Measurements from ENCODE around the gene APOL5.
"Not testable (repeated sequence)": the region's sequence is repeated elsewhere in the genome, so short reads cannot be mapped to it uniquely, and the experiment has no call there.

Gene APOL5

GRCh38 chr22:35695202-35695601 is 22.5 kb upstream of the APOL5 start:
- DNase-seq (ENCODE audit: low spot score): no peak
- TF ChIP-seq CTCF (IDR thresholded peaks at IDR 0.05; ENCODE audit: extremely low read depth, missing control alignments): no peak

DNA sequence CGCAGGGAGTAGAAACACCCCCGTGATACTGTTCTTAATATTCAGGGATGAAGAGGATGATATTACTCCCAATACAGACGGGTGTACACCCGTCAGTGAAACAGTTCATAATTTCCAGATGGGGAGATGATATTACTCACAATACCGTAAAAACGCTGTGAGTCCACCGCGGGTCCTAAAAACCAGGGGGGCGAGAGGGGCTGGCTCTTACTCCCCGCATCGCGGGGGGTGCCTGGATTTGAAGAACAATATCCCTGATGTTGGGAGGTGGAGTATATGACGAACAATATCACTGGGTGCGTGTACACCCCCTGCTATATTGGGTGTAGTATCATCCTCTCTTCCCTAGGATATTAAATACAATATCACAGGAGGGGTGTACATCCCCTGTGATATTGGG is 20.5 kb upstream of the APOL5 start:
- no peak for TF ChIP-seq CTCF (IDR thresholded peaks at IDR 0.05; ENCODE audit: extremely low read depth, missing control alignments)
- no peak for DNase-seq (ENCODE audit: low spot score)

- not testable (repeated sequence) for DNase-seq (ENCODE audit: low spot score)
Measured at GRCh38 chr22:35699852-35700251, 17.8 kb upstream of the APOL5 start.

DNA sequence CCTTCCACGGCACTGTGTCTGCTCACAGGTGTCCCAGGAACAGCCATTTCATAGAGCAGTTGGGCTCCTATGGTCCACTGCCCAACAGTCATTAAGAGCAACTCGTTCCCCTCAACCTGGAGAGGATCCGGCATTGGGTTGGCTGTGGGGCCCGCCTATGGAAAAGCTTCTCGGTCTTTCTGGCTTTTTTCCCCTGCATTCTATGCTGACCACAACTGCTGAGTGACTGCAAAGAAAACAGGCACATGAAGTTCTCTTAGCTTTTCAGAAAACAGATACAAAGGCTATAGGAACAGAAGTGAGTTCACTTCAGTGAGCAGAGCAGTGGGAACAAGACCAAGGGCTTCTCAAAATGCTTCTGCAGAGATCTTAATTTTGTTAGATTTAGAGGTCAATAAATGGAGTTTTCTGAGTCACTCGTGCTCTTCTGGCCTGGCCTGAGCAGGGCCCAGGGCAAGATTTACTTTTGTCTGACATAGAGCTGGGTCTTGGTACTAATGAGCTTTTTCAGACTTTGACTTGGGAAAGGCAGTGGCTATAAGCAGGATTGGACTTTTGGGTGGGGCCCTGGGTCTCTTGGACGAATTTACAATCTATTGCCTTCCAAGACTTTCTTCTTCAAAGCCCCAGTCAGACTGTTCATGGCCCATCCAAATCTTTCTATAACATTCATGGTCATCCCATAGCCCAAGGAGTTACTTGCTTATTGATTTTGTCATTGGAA is 13.6 kb upstream of the APOL5 start:
- DNase-seq (ENCODE audit: low spot score): no peak
- TF ChIP-seq CTCF (IDR thresholded peaks at IDR 0.05; ENCODE audit: extremely low read depth, missing control alignments): no peak

DNA sequence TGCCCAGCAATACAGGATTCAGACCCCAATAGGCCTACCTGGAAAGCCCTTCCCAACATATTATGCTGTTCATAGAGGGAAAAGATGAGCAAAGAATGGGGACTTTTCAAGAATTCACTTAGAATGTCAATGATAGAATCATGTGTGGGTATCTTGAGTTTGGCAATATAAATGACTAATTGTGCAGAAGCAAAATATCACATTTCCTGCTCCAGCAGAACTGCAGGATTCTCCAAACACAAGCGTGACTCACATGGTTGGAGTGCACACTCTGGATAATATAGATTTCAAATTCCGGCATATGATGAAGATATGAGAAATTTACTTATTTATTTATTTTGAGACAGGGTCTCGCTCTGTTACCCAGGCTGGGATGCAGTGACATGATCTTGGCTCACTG is 12.5 kb upstream of the APOL5 start:
- no peak for TF ChIP-seq CTCF (IDR thresholded peaks at IDR 0.05; ENCODE audit: extremely low read depth, missing control alignments)
- DNase-seq (ENCODE audit: low spot score): no peak

DNA sequence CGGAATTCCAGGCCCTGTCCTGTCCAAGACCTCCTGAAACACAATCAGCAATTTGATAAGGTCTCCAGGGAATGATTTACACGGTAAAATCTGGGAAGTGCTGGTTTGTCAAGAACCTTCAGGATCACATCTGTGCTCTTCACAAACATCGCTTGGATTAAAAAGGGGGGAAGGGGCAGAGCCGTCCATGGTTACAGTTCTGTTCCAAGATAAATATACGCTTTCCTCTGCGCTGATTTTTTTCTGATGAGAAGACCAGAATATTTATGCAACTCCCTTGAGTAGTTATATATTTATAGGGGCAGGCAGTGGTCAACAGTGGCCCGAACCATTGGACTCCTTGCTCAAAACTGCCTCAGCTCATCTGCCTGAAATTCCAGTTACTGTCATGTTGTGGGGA is 9.2 kb upstream of the APOL5 start:
- no peak for DNase-seq (ENCODE audit: low spot score)
- TF ChIP-seq CTCF (IDR thresholded peaks at IDR 0.05; ENCODE audit: extremely low read depth, missing control alignments): no peak

DNA sequence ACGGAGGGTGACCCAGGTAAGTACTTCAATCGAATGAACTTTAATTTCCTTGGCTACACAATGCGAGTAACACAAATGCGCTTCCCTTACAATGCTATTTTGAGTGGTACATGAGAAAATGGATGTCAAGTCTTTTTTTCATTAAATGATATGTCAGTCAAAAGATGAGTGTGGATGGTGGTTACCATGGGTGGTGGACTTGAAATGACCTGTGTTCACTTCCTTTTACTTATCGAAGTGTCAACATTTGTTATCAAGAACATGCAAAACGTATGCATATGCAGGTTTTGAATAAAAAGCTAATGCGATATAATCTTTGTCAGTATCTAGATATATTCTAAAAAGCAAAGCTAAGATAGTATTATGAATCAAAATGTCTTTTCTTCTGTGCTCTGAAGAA is 8.8 kb upstream of the APOL5 start:
- TF ChIP-seq CTCF (IDR thresholded peaks at IDR 0.05; ENCODE audit: extremely low read depth, missing control alignments): no peak
- no peak for DNase-seq (ENCODE audit: low spot score)

DNA sequence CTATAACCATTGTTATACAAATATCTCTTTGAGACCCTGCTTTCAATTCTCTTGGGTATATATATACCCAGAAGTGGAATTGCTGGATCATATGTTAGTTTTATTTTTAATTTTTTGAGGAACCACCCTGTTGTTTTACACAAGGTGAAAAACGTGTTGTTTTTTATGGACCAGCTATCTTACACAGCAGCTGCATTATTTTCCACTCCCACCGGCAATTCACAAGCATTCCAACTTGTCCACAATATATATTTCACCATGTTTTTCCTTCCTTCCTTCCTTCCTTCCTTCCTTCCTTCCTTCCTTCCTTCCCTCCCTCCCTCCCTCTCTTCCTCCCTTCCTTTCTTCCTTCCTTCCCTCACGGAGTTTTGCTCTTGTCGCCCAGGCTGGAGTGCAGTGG is 6.3 kb upstream of the APOL5 start:
- TF ChIP-seq CTCF (IDR thresholded peaks at IDR 0.05; ENCODE audit: extremely low read depth, missing control alignments): no peak
- no peak for DNase-seq (ENCODE audit: low spot score)
